Activated CD4-positive, alpha-beta T cell treated with anti-CD3 and anti-CD28 coated beads, Interleukin-2, Interleukin-4, amounts not matched to agents 100 ng/mL and 50 ng/mL, durations not matched to agents 16 hours and 8 hours (primary cell): ENCODE results near the gene MCMBP.

Source experiments
- DNase-seq: peaks from one replicate; pipeline ENCODE4 v3.0.0-alpha.2; 2020; ENCODE audit warnings: low spot score

The MCMBP gene

GRCh38 chr10:119783665-119784027 is 89.0 kb downstream of the MCMBP start:
- no peak for DNase-seq

GRCh38 chr10:119782981-119783664 is 89.5 kb downstream of the MCMBP start:
- no peak for DNase-seq

GRCh38 chr10:119781498-119781897 is 91.1 kb downstream of the MCMBP start:
- DNase-seq: no peak

GRCh38 chr10:119780879-119781480 is 91.7 kb downstream of the MCMBP start:
- no peak for DNase-seq
